ENCODE data around the gene NINJ2.

DNA sequence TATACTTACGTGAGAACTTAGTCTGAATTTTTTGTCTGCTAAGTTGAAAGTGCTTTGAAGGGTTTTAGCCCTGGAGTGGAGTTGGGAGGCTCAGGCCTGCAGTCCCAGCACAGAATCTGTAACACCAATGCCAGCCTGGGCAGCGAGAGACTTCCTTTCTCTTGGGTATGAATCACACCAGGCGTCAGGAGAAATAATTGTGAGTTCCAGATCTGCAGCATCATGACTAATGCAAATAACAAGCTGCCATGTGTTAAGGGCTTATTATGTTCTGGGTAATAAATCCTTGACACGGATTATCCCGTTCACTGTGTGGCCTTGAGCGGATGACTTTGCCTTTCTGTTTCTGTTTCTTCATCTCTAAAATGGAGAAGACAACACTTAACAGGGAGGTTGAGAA, 132.9 kb downstream of the NINJ2 start:
- TF ChIP-seq, protein P1, sequence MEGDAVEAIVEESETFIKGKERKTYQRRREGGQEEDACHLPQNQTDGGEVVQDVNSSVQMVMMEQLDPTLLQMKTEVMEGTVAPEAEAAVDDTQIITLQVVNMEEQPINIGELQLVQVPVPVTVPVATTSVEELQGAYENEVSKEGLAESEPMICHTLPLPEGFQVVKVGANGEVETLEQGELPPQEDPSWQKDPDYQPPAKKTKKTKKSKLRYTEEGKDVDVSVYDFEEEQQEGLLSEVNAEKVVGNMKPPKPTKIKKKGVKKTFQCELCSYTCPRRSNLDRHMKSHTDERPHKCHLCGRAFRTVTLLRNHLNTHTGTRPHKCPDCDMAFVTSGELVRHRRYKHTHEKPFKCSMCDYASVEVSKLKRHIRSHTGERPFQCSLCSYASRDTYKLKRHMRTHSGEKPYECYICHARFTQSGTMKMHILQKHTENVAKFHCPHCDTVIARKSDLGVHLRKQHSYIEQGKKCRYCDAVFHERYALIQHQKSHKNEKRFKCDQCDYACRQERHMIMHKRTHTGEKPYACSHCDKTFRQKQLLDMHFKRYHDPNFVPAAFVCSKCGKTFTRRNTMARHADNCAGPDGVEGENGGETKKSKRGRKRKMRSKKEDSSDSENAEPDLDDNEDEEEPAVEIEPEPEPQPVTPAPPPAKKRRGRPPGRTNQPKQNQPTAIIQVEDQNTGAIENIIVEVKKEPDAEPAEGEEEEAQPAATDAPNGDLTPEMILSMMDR (conservative IDR thresholded peaks at IDR 0.05; ENCODE audit: low read length) = no peak
- no peak for TF ChIP-seq EZH2phosphoT487 (IDR thresholded peaks at IDR 0.05; ENCODE audit: borderline replicate concordance)
